GM10248 (cell line): ENCODE results near the gene IFT57.
A peak's percentile ranks its signal among the peaks of the same experiment; 100 is the strongest.
"Not testable (repeated sequence)": the region's sequence is repeated elsewhere in the genome, so short reads cannot be mapped to it uniquely, and the experiment has no call there.

Experiments
- CTCF ChIA-PET: fragments of 300-600 bp; sonication (Branson Sonifier 250); formaldehyde crosslinking; extraction: SDS; loops from one replicate; lab custom pipeline; 2021; ENCODE audit warnings: antibody characterized with exemption; lab: Yijun Ruan, JAX
- POLR2A ChIA-PET: fragments of 350-650 bp; sonication (Branson Sonifier 250); formaldehyde crosslinking; extraction: SDS; loops from one replicate; lab custom pipeline; 2020; ENCODE audit warnings: antibody characterized with exemption; lab: Yijun Ruan, JAX
- DNase-seq: peaks from one replicate; pipeline ENCODE4 v3.0.0; 2012; ENCODE audit errors: extremely low spot score
- TF ChIP-seq, protein P1 (sequence below): IDR thresholded peaks from 2 replicates; pipeline ENCODE4 v1.5.1; 2012; ENCODE audit warnings: mild to moderate bottlenecking, low read depth; ENCODE audit errors: extremely low read depth, missing control alignments, control extremely low read depth

IFT57 gene

DNA sequence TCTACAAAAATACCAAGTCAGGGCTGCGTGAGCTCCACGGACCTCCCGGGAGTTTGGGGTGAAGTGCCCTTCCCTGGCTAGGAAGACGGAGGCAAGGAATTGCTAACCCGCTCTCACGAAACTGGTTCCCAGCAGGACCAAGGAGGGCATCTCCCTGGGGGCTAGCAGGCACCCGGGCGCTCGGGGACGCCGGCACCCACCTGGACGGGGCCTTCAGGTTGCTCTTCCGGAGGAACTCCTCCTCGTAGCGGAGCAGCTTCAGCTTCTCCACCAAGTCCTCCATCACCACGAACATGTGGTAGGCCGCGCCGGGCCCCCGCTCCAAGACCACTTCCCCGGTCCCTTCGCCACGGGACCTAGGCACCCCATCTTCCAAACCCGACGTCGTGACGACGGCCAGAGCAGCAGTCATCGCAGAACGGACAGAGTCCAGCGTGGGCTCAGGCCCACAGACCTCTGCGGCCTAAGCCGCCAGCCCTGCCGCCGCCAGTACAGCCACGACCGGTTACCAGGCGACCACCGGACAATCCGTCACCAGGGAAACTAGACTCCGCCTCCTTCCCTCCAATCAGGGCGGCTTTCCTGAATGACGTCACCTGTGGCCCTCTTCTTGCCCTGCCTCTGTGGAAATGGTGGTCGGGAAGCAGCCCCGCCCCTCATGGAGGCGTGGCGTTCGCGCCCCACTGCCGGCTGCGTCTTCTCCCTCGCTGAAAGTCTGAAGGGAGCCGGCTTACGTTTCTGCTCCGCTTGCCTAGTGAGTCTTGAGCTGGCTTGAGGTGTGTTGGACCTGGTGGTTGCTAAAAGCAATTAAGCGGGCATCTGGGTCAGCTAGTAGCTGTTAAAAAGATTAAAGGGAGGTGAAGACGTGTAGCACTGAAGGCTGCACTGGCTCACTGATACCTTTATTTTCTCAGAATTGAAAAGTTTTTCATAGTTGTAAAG lies at the start of gene IFT57:
IFT57 (minus strand) TSS at position 514 of the 942 bp plus-strand sequence; CDS start at position 412, 102 bp downstream.
- peak; percentile 96 for DNase-seq
- ChIA-PET POLR2A (interaction anchor here (0.9 kb wide), 1 partner anchor 98 kb away, joined by 3 read pairs; no protein-coding TSS in a partner anchor), CTCF (interaction anchor here (0.7 to 2.0 kb wide), 6 partner anchors 12 to 184 kb away, joined by 3 to 6 read pairs (median 3); no protein-coding TSS in a partner anchor)
- TF ChIP-seq, protein P1, sequence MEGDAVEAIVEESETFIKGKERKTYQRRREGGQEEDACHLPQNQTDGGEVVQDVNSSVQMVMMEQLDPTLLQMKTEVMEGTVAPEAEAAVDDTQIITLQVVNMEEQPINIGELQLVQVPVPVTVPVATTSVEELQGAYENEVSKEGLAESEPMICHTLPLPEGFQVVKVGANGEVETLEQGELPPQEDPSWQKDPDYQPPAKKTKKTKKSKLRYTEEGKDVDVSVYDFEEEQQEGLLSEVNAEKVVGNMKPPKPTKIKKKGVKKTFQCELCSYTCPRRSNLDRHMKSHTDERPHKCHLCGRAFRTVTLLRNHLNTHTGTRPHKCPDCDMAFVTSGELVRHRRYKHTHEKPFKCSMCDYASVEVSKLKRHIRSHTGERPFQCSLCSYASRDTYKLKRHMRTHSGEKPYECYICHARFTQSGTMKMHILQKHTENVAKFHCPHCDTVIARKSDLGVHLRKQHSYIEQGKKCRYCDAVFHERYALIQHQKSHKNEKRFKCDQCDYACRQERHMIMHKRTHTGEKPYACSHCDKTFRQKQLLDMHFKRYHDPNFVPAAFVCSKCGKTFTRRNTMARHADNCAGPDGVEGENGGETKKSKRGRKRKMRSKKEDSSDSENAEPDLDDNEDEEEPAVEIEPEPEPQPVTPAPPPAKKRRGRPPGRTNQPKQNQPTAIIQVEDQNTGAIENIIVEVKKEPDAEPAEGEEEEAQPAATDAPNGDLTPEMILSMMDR, result no peak

- ChIA-PET CTCF (no interaction called here), POLR2A (no interaction called here)
- no peak for DNase-seq
- TF ChIP-seq, protein P1, result no peak
Observed at GRCh38 chr3:108271626-108272025, 49.4 kb upstream of the IFT57 start.

DNA sequence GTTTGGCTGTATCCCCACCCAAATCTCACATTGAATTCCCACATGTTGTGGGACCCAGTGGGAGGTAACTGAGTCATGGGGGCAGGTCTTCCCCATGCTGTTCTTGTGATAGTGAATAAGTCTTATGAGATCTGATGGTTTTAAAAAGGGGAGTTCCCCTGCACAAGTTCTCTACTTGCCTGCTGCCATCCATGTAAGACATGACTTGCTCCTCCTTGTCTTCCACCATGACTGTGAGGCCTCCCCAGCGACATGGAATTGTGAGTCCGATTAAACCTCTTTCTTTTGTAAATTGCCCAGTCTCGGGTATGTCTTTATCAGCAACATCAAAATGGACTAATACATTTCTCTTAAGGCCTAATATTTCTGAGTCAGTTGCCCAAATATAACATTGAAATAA lies 46.0 kb upstream of the IFT57 start:
- CTCF ChIA-PET, POLR2A ChIA-PET, DNase-seq: not testable (repeated sequence)

DNA sequence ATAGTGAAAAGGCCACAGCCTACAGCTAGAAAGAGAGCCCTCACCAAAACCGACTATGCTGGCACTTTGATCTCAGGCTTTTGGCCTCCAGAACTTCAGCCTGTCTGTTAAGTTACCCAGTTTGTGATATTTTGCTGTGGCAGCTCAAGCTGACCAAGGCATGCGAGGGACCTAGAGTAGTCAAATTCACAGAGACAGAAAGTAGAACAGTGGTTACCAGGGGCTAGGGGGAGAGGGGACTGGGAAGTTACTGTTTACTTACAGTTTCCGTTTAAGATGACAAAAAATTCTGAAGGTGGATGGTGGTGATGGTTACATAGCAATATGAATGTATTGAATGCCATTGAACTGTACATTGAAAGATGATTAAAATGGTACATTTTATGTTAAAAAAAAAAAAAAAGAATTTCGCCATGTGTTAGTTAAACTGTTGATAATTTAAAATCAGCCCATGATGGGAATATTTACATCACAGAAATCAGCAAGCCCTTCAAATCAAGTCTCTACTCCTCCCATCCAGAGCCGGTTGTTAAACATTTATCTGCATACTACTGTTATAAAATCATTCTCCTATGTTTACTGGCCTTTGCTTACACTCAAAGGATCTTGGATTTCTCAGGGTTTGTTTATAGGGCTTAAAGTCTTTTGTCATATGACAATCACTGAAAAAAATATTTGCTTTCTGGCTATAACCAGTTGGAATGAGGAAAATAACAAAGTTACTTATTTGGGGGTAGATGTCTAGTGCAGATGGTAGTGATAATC lies 42.5 kb upstream of the IFT57 start:
- CTCF ChIA-PET, DNase-seq, POLR2A ChIA-PET: not testable (repeated sequence)

DNA sequence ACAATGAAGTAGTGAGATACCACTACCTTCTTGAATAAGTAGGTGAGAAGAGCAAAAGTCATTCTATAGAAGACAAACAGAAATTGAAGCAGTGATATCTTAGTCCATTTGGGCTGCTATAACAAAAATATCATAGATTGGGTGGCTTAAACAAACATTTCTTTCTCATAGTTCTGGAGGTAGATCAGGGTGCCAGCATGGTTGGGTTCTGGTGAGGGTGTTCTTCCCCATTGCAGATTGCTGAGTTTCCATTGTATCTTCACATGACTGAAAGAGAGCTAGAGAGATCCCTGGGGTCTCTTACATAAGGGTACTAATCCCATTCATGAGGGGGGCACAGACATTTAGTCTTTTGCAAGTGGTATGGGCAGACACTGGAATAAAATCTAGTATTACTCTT lies 32.9 kb upstream of the IFT57 start:
- ChIA-PET CTCF (interaction anchor here (0.9 kb wide), 1 partner anchor 13 kb away, joined by 3 read pairs; no protein-coding TSS in a partner anchor), POLR2A (interaction anchor here (0.7 kb wide), 1 partner anchor 14 kb away, joined by 3 read pairs; no protein-coding TSS in a partner anchor)

GRCh38 chr3:108251844-108252243 lies 29.6 kb upstream of the IFT57 start:
- POLR2A ChIA-PET, result no interaction called here
- no peak for DNase-seq
- CTCF ChIA-PET, result interaction anchor here (1.1 kb wide), 1 partner anchor 29 kb away, joined by 3 read pairs; the partner anchor contains the start of gene IFT57
- TF ChIP-seq, protein P1, result no peak

More for the DNA sequence above, 32.9 kb upstream of the IFT57 start:
- no peak for DNase-seq
- TF ChIP-seq, protein P1, result no peak

DNA sequence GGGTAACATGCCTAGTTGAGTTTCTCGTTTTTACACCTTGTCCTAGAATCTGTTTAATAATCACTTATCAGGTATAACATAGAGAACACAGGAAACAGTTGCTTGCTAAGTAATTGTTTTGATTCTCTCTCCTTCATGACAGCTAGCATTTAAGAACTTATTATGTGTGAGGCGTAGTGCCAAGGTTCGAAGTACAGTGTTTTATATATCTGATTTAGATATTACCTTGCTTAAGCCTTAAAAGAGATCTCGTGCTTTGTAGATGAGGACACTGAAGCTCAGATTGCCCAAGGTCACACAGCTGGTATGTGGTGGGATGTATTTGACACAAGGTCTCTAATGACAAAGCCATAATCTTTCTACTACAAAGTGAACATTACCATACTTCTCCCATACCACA lies 29.0 kb upstream of the IFT57 start:
- DNase-seq, result no peak
- CTCF ChIA-PET, result interaction anchor here (0.8 kb wide), 1 partner anchor 9 kb away, joined by 3 read pairs; no protein-coding TSS in a partner anchor
- POLR2A ChIA-PET, result no interaction called here
- TF ChIP-seq, protein P1, result no peak
